Panc1 (cell line): ENCODE results near the gene SLC25A6. TPM values are rescaled to one million over a fixed set of nuclear protein-coding genes. Genes with fewer than 3 reads are reported as not detected.

Source experiments
- ATAC-seq: fragments of 200-7000 bp; cut with Tn5 transposase; 2 replicates; pipeline ENCODE4 v1.9.1; 2020; ENCODE audit warnings: mild to moderate bottlenecking, moderate library complexity
- BruUV-seq: library from RNA; stranded (reverse); fragments of 400-500 nt; replicated peaks from 2 replicates; lab custom pipeline; 2021; lab: Mats Ljungman, UMichigan
- CTCF ChIA-PET: fragments of 300-600 bp; sonication (Branson Sonifier 250); formaldehyde crosslinking; loops from one replicate; lab custom pipeline; 2022; ENCODE audit warnings: antibody characterized with exemption; lab: Charles Lee
- POLR2A ChIA-PET: fragments of 300-600 bp; sonication (Branson Sonifier 250); formaldehyde crosslinking; loops from one replicate; lab custom pipeline; 2022; ENCODE audit warnings: antibody characterized with exemption; lab: Charles Lee
- DNase-seq: peaks from one replicate; pipeline ENCODE4 v3.0.0-alpha.2; 2010; ENCODE audit warnings: low read depth, low spot score
- H3K27ac ChIP-seq: 2 replicates; pipeline ENCODE4 v1.5.1; 2011; ENCODE audit warnings: mild to moderate bottlenecking, low read length, inconsistent platforms
- H3K27me3 ChIP-seq: fragments of 200-500 bp; sonication (Bioruptor generic); 2 replicates; pipeline ENCODE4 v1.6.0; 2014; ENCODE audit warnings: low read length, inconsistent platforms; ENCODE audit not compliant: control insufficient read depth, insufficient read depth
- H3K36me3 ChIP-seq: fragments of 200-500 bp; sonication (Bioruptor generic); 2 replicates; pipeline ENCODE4 v1.5.1; 2014; ENCODE audit warnings: inconsistent platforms, mild to moderate bottlenecking, low read length, moderate library complexity; ENCODE audit not compliant: control insufficient read depth, insufficient read depth
- H3K4me1 ChIP-seq: 2 replicates; pipeline ENCODE4 v1.5.1; 2011; ENCODE audit warnings: inconsistent platforms, mild to moderate bottlenecking, low read length, moderate library complexity; ENCODE audit not compliant: control insufficient read depth, insufficient read depth
- H3K4me3 ChIP-seq, 2 experiments: 2 replicates each; pipeline ENCODE4 v1.5.1; 2011 to 2012; ENCODE audit warnings: low read depth in 2 of 2, low read length in 2 of 2, mild to moderate bottlenecking in 2 of 2, inconsistent platforms in 1 of 2, moderate library complexity in 1 of 2
- H3K9me3 ChIP-seq: fragments of 200-500 bp; sonication (Bioruptor generic); 2 replicates; pipeline ENCODE4 v1.5.1; 2014; ENCODE audit warnings: low read depth, mild to moderate bottlenecking, inconsistent platforms, low read length, moderate library complexity; ENCODE audit not compliant: control insufficient read depth, insufficient read depth
- POLR2AphosphoS5 ChIP-seq: IDR thresholded peaks from 2 replicates; pipeline ENCODE4 v1.6.1; 2012; ENCODE audit warnings: mild to moderate bottlenecking, low read depth, low read length, moderate library complexity
- SIN3A ChIP-seq: IDR thresholded peaks from 2 replicates; pipeline ENCODE4 v1.6.1; 2012; ENCODE audit warnings: low read depth, mild to moderate bottlenecking, low read length, moderate library complexity, borderline replicate concordance; ENCODE audit not compliant: insufficient read depth
- TCF7L2 ChIP-seq: IDR thresholded peaks from 2 replicates; pipeline ENCODE4 v1.6.1; 2011; ENCODE audit warnings: mild to moderate bottlenecking, low read depth, low read length, inconsistent platforms
- in situ Hi-C: cut with HindIII; loops from 2 replicates; pipeline ENCODE4 v1.10.0; 2016; ENCODE audit warnings: low sequenced_read_pairs, low pct_unique_long_range_greater_than_20kb
- intact Hi-C: fragments of 100-400 bp; cut with micrococcal nuclease; formaldehyde crosslinking; loops from one replicate; pipeline ENCODE4 v1.10.0; 2022; ENCODE audit not compliant: unreplicated experiment
- total RNA-seq: library from RNA; stranded (reverse); gene quantifications from one replicate; pipeline ENCODE4 v1.2.1, GENCODE V29; 2021; ENCODE audit not compliant: unreplicated experiment
- TF ChIP-seq, protein P1 (sequence below): fragments of 450-650 bp; IDR thresholded peaks from 2 replicates; pipeline ENCODE4 v1.5.1; 2017; ENCODE audit warnings: mild to moderate bottlenecking
- TF ChIP-seq, protein P2 (sequence below), 2 experiments: IDR thresholded peaks; 2 replicates each; pipeline ENCODE4 v1.6.1; 2011 to 2012; ENCODE audit warnings: low read depth in 2 of 2, control low read depth in 1 of 2, low read length in 1 of 2, mild to moderate bottlenecking in 1 of 2, moderate library complexity in 1 of 2; ENCODE audit not compliant: insufficient read depth in 1 of 2

Gene SLC25A6
- total RNA-seq, 1 experiment from 2014 or later, result 125 TPM

DNA sequence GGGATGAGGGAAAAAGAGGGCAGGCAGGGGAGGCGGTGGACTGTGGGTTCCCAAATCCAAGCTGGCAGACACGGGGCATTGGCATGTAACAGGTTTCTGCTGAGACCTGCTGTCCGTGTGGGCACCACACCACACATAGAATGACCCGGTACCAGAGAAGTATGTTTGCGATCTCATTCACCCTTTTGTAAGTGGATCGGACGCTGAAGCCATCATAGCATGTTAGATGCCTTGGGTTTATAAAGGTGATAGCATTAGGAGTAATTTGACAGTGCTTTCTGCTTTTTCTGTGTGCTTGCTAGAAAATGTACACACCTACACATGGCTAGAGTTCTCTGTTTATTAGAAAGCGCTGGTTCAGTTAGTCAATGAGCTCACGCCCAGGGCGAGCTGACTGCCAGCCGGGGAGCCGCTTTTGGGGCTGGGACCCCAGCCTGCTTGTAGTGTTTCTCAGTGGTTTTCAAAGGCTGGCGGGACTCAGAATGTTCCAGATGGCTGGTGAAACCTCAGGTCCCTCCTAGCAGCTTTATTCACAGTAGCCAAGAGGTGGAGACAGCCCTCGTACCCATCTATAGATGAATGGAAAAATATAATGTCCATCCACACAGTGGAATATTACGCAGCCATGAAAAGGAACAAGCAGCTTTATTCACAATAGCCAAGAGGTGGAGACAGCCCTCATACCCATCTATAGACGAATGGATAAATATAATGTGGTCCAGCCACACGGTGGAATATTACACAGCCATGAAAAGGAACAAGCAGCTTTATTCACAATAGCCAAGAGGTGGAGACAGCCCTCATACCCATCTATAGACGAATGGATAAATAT lies 54.7 kb downstream of the SLC25A6 start:
- BruUV-seq, result no TSS peak
- H3K27ac ChIP-seq, result no peak overlapping the region
- peak overlapping the region; percentile 15 to 45; a peak in 3 of 4 replicates for H3K4me3 ChIP-seq
- intact Hi-C loops, result no loop called here
- no peaks in the 10 kb centered on the region for H3K4me1 ChIP-seq
- no peaks in the 10 kb centered on the region for H3K9me3 ChIP-seq
- H3K27me3 ChIP-seq, result no peaks in the 10 kb centered on the region
- ChIA-PET POLR2A (no interaction called here), CTCF (no interaction called here)
- in situ Hi-C loops, result no loop called here
- TF ChIP-seq TCF7L2 (no peak), POLR2AphosphoS5 (no peak), SIN3A (no peak)
- TF ChIP-seq, protein P1, sequence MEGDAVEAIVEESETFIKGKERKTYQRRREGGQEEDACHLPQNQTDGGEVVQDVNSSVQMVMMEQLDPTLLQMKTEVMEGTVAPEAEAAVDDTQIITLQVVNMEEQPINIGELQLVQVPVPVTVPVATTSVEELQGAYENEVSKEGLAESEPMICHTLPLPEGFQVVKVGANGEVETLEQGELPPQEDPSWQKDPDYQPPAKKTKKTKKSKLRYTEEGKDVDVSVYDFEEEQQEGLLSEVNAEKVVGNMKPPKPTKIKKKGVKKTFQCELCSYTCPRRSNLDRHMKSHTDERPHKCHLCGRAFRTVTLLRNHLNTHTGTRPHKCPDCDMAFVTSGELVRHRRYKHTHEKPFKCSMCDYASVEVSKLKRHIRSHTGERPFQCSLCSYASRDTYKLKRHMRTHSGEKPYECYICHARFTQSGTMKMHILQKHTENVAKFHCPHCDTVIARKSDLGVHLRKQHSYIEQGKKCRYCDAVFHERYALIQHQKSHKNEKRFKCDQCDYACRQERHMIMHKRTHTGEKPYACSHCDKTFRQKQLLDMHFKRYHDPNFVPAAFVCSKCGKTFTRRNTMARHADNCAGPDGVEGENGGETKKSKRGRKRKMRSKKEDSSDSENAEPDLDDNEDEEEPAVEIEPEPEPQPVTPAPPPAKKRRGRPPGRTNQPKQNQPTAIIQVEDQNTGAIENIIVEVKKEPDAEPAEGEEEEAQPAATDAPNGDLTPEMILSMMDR, result no peak
- TF ChIP-seq, protein P2, sequence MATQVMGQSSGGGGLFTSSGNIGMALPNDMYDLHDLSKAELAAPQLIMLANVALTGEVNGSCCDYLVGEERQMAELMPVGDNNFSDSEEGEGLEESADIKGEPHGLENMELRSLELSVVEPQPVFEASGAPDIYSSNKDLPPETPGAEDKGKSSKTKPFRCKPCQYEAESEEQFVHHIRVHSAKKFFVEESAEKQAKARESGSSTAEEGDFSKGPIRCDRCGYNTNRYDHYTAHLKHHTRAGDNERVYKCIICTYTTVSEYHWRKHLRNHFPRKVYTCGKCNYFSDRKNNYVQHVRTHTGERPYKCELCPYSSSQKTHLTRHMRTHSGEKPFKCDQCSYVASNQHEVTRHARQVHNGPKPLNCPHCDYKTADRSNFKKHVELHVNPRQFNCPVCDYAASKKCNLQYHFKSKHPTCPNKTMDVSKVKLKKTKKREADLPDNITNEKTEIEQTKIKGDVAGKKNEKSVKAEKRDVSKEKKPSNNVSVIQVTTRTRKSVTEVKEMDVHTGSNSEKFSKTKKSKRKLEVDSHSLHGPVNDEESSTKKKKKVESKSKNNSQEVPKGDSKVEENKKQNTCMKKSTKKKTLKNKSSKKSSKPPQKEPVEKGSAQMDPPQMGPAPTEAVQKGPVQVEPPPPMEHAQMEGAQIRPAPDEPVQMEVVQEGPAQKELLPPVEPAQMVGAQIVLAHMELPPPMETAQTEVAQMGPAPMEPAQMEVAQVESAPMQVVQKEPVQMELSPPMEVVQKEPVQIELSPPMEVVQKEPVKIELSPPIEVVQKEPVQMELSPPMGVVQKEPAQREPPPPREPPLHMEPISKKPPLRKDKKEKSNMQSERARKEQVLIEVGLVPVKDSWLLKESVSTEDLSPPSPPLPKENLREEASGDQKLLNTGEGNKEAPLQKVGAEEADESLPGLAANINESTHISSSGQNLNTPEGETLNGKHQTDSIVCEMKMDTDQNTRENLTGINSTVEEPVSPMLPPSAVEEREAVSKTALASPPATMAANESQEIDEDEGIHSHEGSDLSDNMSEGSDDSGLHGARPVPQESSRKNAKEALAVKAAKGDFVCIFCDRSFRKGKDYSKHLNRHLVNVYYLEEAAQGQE (IDR thresholded peaks at IDR 0.05; ENCODE audit: insufficient read depth in 1 of 2, low read depth in 2 of 2, low read length in 1 of 2), result no peak
- H3K36me3 ChIP-seq, result no peaks in the 10 kb centered on the region
- DNase-seq (no peak), ATAC-seq (0 out of 2 replicates have a peak, but pooled peaks have one; percentile 42)

DNA sequence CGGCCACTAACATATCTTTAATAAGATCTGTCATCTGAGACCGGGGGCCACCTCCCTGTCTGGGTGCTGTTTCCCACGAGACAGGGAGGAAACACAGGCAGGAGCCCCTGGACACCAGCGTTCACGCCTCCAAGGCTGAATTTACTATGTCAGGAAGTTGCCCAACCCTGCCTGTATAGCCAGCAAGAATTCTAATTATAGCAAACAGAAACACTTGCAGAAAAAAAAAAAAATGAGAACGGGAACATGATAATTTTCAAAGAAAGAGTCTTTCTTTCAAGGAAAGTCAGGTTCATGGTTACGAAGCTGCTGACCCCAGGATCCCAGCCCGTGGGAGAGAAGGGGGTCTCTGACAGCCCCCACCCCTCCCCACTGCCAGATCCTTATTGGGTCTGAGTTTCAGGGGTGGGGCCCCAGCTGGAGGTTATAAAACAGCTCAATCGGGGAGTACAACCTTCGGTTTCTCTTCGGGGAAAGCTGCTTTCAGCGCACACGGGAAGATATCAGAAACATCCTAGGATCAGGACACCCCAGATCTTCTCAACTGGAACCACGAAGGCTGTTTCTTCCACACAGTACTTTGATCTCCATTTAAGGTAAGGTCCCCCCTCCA lies 55.5 kb downstream of the SLC25A6 start, which contains the start of gene IL3RA:
IL3RA (plus strand) TSS at position 455 of the 613 bp plus-strand sequence. CDS start 4,981 bp downstream, outside the sequence.
- TF ChIP-seq, protein P2 (IDR thresholded peaks at IDR 0.05; ENCODE audit: insufficient read depth in 1 of 2, low read depth in 2 of 2, low read length in 1 of 2), result no peak
- no peak for TF ChIP-seq POLR2AphosphoS5
- TF ChIP-seq SIN3A, result no peak
- no peak for TF ChIP-seq TCF7L2
- TF ChIP-seq, protein P1, result no peak
- peak within 1 kb of the TSS; percentile 15 to 45; a peak in 3 of 4 replicates for H3K4me3 ChIP-seq
- no peaks in the 10 kb centered on the region for H3K36me3 ChIP-seq
- no peaks in the 10 kb centered on the region for H3K9me3 ChIP-seq
- ChIA-PET POLR2A (no interaction called here), CTCF (no interaction called here)
- H3K4me1 ChIP-seq, result no peaks in the 10 kb centered on the region
- H3K27me3 ChIP-seq, result no peaks in the 10 kb centered on the region
- H3K27ac ChIP-seq, result no peak within 1 kb of the TSS
- DNase-seq, result no peak
- ATAC-seq, result no peak
- in situ Hi-C loops (no loop called here), intact Hi-C loops (no loop called here)
- no TSS peak for BruUV-seq
